ENCODE measurements around the gene NHERF1. TPM values are rescaled to one million over a fixed set of nuclear protein-coding genes. Genes with fewer than 3 reads are reported as not detected.

Gene NHERF1
- total RNA-seq, 1 donor from 2014 or later = 10.4 TPM

DNA sequence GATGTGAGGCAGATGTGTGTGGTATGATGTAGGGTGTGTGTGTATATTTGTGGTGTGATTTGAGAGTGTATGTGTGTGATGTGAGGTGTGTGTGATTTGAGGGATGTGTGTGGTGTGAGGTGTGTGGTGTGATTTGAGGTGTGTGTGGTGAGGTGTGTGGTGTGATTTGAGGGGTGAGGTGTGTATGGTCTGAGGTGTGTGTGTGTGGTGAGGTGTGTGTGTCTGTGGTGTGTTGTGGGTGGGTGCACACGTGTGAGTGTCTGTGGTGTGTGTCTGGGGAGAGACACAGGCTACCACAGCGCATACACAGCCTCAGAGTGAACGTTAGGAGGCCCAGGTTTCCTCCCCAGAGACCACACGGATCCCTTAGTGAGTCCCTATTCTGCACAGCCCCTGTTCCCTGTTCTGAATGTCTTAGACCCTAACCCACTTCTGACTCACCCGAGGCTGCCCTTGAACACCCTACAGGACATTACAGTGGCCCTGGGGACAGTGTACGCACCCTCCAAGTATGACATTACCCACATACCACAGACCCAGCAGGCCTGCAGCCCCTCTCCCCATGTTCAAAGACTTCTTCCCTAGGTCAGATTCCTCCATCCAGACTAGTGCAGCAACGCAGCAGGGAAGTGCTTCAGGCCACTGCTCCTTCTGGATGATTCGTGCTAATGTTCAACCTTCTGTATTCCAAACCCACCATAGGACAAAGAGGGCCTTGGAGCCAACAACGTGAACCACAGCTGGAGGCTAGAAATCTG is 14.9 kb upstream of the NHERF1 start:
- DNase-seq = no peak

DNA sequence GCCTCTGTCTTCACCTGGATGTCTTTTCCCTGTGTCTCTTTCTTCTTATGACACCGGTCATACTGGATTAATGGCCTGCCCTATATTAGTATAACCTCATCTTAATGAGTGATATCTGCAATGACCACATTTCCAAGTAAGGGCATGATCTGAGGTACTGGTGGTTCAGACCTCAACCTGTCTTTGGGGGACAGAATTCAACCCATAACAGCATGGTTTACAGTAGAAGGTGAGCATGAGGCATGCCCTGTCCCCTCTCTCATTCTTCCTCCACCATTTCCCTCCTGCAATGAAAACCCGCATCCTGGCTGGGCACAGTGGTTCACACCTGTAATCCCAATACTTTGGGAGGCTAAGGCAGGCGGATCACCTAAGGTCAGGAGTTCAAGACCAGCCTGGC is 14.2 kb upstream of the NHERF1 start:
- no peak for DNase-seq

DNA sequence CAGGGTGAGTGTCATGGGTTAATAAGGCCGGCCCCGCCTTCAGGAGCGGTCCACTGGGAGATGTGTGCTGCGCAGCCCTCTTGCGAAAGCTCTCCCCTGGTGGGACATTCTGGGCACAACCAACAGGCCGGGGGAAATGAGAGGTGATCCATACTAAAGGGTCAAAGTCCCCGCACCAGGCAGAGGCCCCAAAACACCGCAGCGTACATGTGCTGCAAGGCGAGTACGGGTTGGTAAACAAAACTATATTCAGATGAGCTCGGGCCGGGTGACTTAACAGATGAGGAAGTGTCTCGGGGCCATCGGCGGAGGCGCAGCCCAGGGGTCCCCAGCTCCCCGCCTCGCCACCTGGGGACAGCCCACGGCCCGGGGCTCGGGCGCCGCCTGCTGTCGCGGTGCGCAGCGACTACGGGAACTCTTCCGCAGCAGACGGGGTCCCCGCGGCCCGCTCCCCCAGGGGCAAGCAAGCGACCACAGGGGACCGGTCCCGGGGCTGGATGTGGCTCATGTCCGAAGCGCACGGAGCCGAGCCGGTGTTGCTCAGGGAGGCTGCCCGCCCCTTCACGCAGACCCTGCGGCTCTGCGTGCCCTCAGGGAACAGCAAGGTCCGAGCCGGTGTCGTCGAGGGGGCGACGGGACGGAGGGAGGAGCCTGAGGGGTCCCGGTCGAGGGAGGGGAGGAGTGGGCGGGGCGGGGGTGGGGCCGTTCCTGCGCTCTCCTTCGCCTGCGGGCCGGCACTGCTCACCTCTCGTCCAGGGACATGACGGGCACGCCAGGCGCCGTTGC is 11.7 kb upstream of the NHERF1 start, which contains the start of gene RAB37:
Gene RAB37 (plus strand): TSS at position 744 of the 786 bp plus-strand sequence. CDS start 17 bp downstream, at position 761.
- DNase-seq = no peak

DNA sequence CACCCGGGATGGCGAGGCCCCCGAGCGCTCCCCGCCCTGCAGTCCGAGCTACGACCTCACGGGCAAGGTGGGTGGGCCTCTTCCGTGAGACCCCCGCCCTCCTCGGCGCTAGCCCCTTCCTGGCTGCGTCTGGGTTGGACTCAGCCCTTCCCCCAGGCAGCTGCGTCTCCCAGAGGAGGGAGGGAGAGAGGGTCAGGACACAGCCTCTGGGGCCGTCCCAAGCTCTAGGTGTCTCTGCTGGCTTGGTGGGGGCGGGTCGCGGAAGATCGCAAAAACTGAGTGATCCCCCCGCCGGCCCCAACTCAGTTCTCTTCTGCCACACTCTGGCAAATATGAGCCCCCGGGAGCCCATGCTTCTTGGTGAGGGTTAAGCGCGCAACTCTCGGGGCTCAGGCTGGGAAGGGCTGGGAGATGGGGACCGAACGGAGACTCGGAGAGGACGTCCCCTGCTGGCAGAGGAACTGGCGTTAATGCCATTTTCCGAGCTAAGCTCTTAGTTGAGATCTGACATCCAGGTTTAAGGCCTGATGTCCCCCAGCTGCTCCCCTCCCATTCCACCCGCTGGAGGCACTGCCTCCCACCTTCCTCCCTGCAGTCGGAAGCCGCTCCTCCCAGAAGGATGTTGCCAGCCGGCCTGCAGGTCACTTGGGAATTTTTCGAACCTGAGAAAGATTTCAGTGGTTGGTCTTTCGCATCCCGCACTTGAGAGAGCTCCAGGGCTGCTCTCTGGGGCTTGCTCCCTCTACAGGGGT is 11.0 kb upstream of the NHERF1 start:
- peak; percentile 39 for DNase-seq

DNA sequence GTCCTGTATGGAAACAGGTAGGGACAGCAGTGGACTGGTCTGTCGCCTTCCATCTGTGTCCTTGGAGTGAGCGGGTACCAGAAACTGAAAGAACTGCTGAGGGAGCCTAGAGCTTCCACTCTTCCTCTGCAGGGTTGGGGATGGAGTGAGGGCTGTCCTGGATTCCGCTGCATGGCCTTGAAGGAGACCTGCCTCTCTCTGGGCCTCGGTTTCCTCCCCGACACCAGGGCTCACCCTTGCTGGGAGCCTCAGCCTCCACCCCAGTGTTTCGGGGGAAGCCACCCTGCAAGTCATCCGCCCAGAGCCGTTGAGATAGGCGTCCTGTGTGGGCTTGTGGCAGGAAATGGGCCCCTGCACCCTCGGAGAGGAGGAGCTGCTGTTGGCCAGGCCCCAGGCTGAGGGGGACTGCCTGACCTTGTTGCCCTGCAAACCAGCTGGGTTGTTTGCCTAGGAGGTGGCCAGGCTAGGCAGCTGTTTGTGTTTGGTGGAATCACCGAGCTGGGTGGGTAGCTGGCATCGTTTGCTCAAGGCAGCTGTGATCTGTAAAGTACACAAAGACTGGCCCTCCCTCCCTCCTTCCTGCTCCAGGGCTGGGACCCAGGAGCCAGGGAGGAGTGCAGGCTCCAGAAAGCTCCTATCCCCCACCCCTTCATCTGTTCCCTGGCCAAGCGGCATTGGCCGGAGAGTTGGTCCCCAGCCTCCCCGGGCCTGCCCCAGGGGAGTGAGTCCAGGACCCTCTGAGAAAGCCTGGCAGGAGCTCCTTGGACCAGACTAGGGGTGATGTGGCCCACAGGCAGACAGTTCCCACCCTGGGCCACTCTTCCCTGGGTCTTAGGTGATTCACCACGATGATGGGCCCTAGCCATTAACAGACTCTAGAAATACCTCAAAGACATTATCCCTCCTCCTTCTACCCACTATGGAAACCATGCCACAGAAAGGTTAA is 10.1 kb upstream of the NHERF1 start:
- DNase-seq = no peak

DNA sequence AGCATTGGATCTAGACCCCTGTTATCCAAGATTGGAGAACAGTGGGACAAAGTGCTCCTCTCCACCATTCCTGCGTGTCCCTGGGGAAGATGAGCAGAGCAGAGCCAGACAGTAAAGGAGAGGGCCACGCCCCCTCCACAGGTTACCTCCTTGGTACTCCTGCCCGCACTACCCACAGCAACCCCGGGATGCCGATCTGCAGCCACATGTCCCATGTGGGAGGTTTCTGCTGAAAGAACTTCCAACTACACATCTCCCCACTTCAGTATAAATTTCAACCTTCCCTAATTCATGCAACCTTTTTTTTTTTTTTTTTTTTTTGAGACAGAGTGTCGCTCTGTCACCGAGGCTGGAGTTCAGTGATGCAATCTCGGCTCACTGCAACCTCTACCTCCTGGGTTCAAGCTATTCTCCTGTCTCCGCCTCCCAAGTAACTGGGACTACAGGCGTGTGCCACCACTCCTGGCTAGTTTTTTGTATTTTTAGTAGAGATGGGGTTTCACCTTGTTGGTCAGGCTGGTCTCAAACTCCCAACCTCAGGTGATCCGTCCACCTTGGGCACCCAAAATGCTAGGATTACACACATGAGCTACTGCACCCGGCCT is 9.1 kb upstream of the NHERF1 start:
- no peak for DNase-seq

DNA sequence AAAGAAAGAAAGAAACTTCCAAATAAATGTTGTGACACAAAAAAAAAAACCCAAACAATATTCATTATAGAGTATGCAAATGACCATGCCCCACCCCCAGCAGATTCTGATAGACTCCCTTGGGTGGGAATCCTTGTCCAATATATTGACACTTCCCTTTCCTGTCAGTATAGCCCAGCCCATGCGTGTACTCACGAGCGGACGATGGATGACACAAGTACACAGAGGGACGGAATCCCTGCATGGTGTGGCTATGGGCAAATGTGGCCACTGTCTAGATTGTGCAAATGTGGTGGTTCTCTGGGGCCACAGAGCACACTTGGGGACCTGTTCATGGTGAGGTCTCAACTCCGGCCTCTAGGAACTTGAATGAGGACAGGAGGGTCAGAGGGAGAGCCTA is 8.3 kb upstream of the NHERF1 start:
- DNase-seq = no peak

DNA sequence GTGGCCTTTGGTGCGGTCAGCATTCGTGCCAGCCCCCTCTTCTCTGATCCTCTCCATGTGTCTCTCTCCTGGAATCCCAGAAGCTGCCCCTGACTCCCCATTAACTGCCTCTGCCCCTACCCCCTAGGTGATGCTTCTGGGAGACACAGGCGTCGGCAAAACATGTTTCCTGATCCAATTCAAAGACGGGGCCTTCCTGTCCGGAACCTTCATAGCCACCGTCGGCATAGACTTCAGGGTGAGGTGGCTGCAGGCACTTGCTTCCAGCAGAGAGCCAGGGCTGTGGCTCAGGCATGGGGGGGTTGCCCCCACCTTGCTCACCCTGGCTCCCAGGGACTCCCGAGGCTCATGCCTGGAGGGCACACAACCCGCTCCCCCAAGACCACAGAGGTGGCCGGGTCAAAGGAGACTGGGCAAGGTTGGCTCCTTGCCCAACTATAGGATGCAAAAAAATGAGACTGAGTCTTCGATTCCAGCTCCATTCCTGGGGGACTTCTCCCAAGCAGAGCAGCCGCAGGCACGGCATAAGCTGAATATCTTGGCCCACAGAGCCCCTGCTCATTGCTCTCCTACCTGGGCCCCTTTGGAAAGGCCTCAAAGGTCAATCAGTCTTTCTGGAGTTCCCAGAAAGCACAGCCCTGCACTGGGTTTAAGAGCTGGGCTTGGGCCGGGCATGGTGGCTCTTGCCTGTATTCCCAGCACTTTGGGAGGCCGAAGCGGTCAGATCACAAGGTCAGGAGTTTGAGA is 7.6 kb upstream of the NHERF1 start:
- DNase-seq = no peak

DNA sequence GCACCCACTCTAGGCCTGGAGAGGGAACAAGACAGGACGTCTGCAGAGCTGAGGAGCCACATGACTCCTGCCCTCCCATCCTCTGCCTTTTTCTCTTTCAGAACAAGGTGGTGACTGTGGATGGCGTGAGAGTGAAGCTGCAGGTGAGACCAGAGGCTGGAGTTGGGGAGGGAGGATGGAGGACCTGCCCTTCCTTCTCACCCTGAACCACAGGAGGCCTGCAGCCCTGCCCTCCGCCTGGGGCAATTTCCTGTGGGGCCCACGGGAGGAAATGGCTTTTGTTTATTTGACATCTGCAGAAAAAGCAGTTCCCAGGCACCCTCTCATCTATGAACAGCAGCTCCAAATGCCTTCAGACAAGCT is 6.3 kb upstream of the NHERF1 start:
- peak; percentile 57 for DNase-seq

DNA sequence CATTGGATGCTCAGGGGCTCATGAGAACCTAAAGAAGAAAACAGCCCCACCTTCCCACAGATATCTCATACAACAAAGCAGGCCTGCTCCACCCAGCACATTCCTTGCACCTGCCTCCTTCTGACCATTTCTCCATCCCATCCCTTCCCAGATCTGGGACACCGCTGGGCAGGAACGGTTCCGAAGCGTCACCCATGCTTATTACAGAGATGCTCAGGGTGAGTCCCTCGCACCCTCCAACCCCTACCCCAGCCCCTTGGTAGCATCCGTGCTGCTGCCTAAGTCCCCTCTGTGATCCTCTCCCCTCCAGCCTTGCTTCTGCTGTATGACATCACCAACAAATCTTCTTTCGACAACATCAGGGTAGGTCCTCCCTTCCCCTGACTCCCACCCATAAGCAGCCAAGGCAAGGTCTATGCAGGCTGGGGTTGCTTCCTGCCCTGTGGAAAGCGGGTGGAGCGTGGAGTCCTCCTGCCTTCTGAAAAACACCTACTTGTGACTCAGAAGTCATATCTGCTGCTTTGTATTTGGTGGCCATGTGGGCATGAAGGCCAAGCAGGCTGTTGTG is 5.4 kb upstream of the NHERF1 start:
- no peak for DNase-seq

DNA sequence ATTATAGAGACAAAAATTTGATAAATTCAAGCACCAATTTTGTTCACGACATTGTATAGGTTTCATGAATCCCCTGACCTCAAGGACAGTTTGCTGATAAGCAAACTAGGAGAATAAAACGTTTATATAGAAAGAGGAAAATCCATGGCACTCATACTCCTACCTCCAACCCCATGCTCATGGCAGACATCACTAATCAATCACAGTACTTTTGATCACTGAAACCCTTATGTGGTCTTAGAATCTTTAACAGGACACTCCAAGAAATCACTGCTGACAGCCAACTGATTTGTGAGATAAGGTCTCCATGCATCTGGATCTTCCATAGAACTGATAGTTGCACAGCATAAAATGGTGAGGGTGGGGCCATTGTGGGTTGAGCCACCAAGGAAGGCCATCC is 4.7 kb upstream of the NHERF1 start:
- no peak for DNase-seq

DNA sequence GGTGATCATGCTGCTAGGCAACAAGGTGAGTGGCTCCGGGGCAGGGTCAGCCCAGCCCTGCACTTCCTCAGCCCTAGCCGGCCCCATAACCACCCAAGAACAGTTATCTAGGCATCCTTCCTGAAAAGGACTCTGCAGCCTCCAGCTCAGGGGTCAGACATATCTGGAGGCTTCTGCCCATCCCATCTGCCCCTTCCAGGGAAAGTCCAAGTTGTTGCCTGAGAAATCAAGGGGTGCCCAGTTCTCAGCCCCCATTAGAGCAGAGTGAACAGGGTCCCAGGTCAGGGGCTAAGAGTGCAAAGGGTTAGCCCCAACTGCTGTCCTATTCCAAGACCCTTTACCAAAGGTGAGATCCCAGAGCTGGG is 4.1 kb upstream of the NHERF1 start:
- no peak for DNase-seq

DNA sequence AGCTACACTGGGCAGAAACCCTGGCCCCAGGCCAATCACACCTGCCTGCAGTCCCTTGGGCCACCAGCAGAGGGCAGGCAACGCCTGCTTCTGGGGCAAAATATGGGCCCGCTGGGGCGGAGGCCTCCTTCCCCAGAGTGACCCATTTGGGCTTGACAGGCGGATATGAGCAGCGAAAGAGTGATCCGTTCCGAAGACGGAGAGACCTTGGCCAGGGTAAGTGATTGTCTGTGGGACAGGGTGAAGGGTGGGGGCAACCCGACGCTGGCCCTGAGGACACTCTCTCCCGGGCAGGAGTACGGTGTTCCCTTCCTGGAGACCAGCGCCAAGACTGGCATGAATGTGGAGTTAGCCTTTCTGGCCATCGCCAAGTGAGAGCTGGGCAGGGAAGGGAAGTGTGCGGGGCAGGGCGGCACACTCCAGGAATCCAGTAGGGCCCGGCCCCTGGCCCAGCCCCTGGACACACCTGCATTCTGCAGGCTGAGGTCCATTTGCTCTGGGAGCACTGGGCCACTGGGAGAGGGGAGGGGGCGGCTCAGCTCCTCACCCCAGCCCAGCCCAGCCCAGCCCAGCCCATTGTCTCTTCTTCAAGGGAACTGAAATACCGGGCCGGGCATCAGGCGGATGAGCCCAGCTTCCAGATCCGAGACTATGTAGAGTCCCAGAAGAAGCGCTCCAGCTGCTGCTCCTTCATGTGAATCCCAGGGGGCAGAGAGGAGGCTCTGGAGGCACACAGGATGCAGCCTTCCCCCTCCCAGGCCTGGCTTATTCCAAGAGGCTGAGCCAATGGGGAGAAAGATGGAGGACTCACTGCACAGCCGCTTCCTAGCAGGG is 3.5 kb upstream of the NHERF1 start:
- peak; percentile 78 for DNase-seq

DNA sequence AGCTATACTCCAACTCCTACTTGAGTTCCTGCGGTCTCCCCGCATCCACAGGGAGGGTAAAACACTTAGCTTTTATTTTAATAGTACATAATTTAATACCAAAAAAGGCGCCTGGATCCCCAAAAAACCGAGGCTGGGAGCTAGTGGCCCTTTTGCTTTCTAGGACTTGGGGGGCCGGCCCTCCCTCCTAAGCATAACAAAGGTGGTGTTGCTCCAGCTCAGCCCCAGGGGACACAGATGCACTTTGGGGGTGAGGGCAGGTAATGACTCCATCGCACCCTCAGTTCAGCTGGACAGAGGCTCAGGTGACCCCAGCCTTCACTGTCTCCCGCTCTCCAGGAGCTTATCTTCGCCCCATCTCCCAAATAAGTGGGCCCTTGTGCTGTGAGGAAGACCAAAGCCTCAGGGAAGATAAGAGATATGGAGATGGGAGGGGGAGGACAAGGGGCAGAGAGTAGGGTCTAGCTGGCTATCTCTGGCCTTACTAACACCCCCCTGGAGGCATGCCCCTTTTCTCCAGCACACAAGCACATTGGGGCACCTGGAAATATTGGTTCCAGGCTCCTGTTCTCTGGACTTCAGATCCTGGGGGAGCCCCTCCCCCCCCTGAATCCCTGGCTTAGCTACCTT is 2.8 kb upstream of the NHERF1 start:
- DNase-seq = no peak

DNA sequence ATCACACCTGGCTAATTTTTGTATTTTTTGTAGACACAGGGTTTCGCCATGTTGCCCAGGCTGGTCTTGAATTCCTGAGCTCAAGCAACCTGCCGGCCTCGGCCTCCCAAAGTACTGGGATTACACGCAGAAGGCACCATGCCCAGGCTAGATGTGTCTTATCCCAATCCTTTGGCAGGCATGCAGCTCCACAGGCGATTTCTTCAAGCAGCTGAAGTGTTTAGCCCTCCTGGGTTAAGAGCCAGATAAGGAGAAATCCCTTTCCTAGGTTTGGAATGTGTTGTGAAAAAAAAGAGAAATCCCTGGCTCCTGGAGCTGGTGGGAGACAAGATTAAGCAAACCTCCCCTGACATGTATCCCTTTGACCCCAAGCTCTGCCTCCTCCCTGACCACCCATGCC is 2.1 kb upstream of the NHERF1 start:
- DNase-seq = no peak

DNA sequence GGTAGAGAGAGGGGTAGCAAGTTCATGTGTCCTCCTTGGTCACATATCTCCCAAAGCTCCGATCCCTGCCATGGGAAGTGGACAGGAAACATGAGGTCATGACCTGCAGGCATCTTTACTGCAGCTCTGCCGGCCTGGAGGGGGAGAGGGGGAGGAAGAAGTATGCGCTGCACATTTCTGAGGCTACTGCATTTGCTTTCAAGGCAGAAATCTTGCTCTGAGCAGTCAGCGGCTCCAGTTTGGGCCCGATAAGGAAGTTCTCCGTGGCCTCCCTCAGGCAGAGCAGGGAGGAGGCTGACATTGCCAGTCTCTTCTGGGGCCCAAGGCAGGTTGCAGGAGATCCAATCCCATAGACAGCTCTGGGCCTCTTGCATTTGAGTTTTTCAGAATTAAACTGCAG is 1.5 kb upstream of the NHERF1 start:
- DNase-seq = no peak

DNA sequence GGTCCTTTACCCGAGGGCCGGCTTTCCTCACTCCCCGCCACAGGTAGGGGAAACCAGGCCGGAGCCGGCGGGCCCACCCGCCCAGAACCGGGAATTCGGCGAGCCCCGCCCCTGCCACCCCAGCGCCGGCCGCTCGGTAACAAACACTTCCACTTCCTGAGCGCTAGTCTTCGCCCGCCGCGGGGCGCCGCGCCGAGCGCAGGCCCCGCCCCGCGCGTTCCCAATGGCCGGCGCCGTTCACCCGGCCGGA is 224 bp upstream of the NHERF1 start:
- DNase-seq = no peak

DNA sequence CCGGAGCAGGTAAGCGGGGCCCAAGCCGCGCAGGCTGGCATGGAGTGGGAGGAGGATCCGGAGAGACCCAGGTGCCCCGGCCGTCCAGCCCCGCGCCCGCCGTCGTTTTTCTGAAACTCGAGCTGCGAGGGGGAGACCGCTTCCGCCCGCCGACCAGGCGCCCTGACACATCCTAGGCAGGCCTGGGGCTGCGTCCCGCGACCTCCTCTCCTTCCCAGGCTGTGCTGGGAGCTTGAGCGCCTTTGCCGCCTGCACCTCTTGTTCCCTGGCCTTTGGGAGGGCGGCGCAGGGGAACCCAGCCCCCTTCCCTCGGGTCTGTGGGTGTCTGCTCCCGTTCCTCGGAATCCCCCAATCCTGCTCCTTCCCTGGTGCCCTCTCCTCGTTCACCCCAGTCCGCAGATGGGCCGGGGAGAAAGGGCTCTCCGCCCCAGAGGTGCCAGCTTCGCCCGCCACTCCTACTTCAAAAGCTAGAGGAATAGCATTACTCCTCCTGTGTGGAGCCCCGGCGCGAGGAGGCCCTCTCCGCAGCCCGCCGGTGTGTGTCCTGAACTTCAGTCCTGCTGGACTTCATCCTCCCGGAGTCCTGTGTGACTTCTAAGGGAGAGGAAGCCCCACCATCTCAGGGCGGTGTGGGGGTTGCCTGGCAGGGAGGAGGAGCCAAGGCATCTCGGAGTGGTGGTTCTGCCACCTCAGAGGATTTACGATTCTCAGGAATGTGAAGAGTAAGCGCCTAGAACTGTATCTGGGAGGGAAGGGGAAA is 1.0 kb downstream of the NHERF1 start:
- no peak for DNase-seq

DNA sequence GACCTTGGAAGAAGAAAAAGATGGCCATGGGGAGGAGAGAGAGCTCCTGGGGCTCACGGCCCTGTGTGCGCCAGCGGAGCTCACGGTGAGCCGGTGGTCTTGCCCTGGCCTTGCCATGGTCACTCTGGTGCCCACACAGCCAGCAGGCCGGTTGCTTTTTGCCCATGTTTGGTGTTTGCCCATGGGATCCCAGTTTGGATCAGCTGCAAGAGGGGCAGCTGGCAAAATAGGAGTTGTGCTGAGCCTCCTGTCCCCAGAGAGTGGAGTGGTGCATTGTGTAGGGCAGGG is 1.6 kb downstream of the NHERF1 start:
- no peak for DNase-seq

Measured in dermis blood vessel endothelial cell (primary cell).